Thyroid gland (tissue), 4 donors: ENCODE results near the gene SLC17A1.

Experiments
- CTCF ChIP-seq, 6 experiments: fragments of 200-600 bp in 3 of 6; fragments of 450-650 bp in 3 of 6; sonication (generic) in 3 of 6; IDR thresholded peaks; one replicate each; pipeline ENCODE4 v1.5.1; 2016 to 2019; ENCODE audit warnings: antibody characterized with exemption in 6 of 6, mild to moderate bottlenecking in 2 of 6, inconsistent platforms in 1 of 6, moderate library complexity in 1 of 6
- POLR2A ChIP-seq, 2 donors: fragments of 450-650 bp; IDR thresholded peaks; one replicate each; pipeline ENCODE4 v1.6.1; 2017; ENCODE audit warnings: antibody characterized with exemption in 2 of 2, mild to moderate bottlenecking in 2 of 2, moderate library complexity in 1 of 2

GRCh38 chr6:25777856-25778649 lies 53.8 kb downstream of the SLC17A1 start:
- TF ChIP-seq CTCF (IDR thresholded peaks at IDR 0.05): no peak
- no peak for TF ChIP-seq POLR2A (IDR thresholded peaks at IDR 0.05)
